ENCODE measurements around the gene APOM.

DNA sequence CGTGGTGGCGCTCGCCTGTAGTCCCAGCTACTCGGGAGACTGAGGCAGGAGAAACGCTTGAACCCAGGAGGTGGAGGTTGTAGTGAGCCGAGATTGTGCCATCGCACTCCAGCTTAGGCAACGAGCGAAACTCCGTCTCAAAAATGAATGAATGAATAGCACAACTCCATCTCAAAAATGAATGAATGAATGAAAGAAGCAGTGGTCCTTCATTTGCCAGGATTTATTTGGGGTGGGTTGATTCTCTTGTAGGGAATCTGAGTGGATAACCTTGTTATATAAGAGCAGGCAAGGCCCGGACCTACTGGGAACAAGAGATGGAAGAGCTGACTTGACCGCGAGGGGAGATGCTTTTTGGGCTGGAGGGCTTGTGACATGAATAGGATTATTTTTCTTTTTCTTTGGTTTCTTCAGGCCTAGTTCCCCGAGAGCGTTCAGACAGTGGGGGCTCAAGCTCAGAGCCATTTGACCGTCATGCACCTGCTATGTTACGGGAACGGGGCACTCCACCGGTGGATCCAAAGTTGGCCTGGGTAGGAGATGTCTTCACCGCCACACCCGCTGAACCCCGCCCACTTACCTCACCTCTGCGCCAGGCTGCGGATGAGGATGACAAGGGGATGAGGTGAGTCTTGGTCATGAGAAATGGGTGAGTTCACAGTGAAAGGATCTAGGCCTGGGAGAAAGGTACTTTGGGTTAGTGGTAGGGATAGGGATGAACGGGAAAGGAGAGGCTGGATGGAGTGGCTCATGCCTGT is 25.3 kb upstream of the APOM start:
- no peak for TF ChIP-seq MYNN (tag by site-specific recombination; IDR thresholded peaks at IDR 0.05; ENCODE audit: borderline replicate concordance)
- TF ChIP-seq, protein P1, sequence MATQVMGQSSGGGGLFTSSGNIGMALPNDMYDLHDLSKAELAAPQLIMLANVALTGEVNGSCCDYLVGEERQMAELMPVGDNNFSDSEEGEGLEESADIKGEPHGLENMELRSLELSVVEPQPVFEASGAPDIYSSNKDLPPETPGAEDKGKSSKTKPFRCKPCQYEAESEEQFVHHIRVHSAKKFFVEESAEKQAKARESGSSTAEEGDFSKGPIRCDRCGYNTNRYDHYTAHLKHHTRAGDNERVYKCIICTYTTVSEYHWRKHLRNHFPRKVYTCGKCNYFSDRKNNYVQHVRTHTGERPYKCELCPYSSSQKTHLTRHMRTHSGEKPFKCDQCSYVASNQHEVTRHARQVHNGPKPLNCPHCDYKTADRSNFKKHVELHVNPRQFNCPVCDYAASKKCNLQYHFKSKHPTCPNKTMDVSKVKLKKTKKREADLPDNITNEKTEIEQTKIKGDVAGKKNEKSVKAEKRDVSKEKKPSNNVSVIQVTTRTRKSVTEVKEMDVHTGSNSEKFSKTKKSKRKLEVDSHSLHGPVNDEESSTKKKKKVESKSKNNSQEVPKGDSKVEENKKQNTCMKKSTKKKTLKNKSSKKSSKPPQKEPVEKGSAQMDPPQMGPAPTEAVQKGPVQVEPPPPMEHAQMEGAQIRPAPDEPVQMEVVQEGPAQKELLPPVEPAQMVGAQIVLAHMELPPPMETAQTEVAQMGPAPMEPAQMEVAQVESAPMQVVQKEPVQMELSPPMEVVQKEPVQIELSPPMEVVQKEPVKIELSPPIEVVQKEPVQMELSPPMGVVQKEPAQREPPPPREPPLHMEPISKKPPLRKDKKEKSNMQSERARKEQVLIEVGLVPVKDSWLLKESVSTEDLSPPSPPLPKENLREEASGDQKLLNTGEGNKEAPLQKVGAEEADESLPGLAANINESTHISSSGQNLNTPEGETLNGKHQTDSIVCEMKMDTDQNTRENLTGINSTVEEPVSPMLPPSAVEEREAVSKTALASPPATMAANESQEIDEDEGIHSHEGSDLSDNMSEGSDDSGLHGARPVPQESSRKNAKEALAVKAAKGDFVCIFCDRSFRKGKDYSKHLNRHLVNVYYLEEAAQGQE (tag by site-specific recombination; IDR thresholded peaks at IDR 0.05): no peak
- no peak for TF ChIP-seq MEIS1 (CRISPR knock-in tag; IDR thresholded peaks at IDR 0.05; ENCODE audit: borderline replicate concordance)
- TF ChIP-seq, protein P2, sequence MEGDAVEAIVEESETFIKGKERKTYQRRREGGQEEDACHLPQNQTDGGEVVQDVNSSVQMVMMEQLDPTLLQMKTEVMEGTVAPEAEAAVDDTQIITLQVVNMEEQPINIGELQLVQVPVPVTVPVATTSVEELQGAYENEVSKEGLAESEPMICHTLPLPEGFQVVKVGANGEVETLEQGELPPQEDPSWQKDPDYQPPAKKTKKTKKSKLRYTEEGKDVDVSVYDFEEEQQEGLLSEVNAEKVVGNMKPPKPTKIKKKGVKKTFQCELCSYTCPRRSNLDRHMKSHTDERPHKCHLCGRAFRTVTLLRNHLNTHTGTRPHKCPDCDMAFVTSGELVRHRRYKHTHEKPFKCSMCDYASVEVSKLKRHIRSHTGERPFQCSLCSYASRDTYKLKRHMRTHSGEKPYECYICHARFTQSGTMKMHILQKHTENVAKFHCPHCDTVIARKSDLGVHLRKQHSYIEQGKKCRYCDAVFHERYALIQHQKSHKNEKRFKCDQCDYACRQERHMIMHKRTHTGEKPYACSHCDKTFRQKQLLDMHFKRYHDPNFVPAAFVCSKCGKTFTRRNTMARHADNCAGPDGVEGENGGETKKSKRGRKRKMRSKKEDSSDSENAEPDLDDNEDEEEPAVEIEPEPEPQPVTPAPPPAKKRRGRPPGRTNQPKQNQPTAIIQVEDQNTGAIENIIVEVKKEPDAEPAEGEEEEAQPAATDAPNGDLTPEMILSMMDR (tag by site-specific recombination; IDR thresholded peaks at IDR 0.05): no peak
- TF ChIP-seq ZNF707 (tag by site-specific recombination; IDR thresholded peaks at IDR 0.05): no peak
- TF ChIP-seq ZNF341 (tag by site-specific recombination; IDR thresholded peaks at IDR 0.05; ENCODE audit: low read depth): no peak

Data from HEK293 (cell line).